ENCODE measurements around the gene DSCAM. TPM values are rescaled to one million over a fixed set of nuclear protein-coding genes. Genes with fewer than 3 reads are reported as not detected.

Gene DSCAM
- total RNA-seq, 1 donor: not detected

- no peak overlapping the region for H3K4me3 ChIP-seq (ENCODE audit: low read depth, low read length)
- TF ChIP-seq CTCF (IDR thresholded peaks at IDR 0.05; ENCODE audit: insufficient read depth, low read length): no peak
- DNase-seq (ENCODE audit: low read depth): no peak
These were observed 43.9 kb downstream of the DSCAM start for GRCh38 chr21:40803101-40803500.

GRCh38 chr21:40800126-40800525, 46.8 kb downstream of the DSCAM start:
- no peak overlapping the region for H3K4me3 ChIP-seq (ENCODE audit: low read depth, low read length)
- no peak for TF ChIP-seq CTCF (IDR thresholded peaks at IDR 0.05; ENCODE audit: insufficient read depth, low read length)
- no peak for DNase-seq (ENCODE audit: low read depth)

- TF ChIP-seq CTCF (IDR thresholded peaks at IDR 0.05; ENCODE audit: insufficient read depth, low read length): no peak
- H3K4me3 ChIP-seq (ENCODE audit: low read depth, low read length): no peak overlapping the region
- DNase-seq (ENCODE audit: low read depth): no peak
These were observed 49.1 kb downstream of the DSCAM start for GRCh38 chr21:40797891-40798290.

- H3K4me3 ChIP-seq (ENCODE audit: low read depth, low read length): no peak overlapping the region
- DNase-seq (ENCODE audit: low read depth): no peak
- TF ChIP-seq CTCF (IDR thresholded peaks at IDR 0.05; ENCODE audit: insufficient read depth, low read length): no peak
These were observed 49.5 kb downstream of the DSCAM start for GRCh38 chr21:40797410-40797809.

GRCh38 chr21:40796464-40796863, 50.5 kb downstream of the DSCAM start:
- no peak overlapping the region for H3K4me3 ChIP-seq (ENCODE audit: low read depth, low read length)
- TF ChIP-seq CTCF (IDR thresholded peaks at IDR 0.05; ENCODE audit: insufficient read depth, low read length): no peak
- DNase-seq (ENCODE audit: low read depth): no peak

- no peak for TF ChIP-seq CTCF (IDR thresholded peaks at IDR 0.05; ENCODE audit: insufficient read depth, low read length)
- no peak for DNase-seq (ENCODE audit: low read depth)
- H3K4me3 ChIP-seq (ENCODE audit: low read depth, low read length): no peak overlapping the region
These were observed 51.6 kb downstream of the DSCAM start for GRCh38 chr21:40795313-40795712.

GRCh38 chr21:40792691-40793456, 54.1 kb downstream of the DSCAM start:
- H3K4me3 ChIP-seq (ENCODE audit: low read depth, low read length): no peak overlapping the region
- no peak for DNase-seq (ENCODE audit: low read depth)
- TF ChIP-seq CTCF (IDR thresholded peaks at IDR 0.05; ENCODE audit: insufficient read depth, low read length): no peak
